ENCODE data around the gene DDX21.

DNA sequence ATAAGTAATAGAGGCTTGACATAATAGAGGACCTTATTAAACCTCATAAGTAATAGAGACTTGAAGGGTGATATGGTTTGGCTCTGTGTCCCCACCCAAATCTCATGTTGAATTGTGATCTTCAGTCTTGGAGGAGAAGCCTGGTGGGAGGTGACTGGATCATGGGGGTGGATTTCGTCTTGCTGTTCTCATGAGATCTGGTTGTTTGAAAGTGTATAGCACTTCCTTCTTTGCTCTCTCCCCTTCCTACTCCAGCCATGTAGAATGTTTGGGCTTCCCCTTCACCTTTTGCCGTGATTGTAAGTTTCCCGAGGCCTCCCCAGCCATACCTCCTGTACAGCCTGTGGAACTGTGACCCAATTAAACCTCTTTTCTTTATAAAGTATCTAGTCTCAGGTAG is 41.2 kb downstream of the DDX21 start:
- TF ChIP-seq EZH2 (IDR thresholded peaks at IDR 0.05; ENCODE audit: low read depth) = no peak
- TF ChIP-seq, protein P1, sequence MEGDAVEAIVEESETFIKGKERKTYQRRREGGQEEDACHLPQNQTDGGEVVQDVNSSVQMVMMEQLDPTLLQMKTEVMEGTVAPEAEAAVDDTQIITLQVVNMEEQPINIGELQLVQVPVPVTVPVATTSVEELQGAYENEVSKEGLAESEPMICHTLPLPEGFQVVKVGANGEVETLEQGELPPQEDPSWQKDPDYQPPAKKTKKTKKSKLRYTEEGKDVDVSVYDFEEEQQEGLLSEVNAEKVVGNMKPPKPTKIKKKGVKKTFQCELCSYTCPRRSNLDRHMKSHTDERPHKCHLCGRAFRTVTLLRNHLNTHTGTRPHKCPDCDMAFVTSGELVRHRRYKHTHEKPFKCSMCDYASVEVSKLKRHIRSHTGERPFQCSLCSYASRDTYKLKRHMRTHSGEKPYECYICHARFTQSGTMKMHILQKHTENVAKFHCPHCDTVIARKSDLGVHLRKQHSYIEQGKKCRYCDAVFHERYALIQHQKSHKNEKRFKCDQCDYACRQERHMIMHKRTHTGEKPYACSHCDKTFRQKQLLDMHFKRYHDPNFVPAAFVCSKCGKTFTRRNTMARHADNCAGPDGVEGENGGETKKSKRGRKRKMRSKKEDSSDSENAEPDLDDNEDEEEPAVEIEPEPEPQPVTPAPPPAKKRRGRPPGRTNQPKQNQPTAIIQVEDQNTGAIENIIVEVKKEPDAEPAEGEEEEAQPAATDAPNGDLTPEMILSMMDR (conservative IDR thresholded peaks at IDR 0.05) = no peak
